Stimulated activated CD8-positive, alpha-beta memory T cell treated with anti-CD3 and anti-CD28 coated beads, Interleukin-2, amount 100 ng/mL, for 1 hour (primary cell): ENCODE data around the gene HHAT.
"Not testable (repeated sequence)": the region's sequence is repeated elsewhere in the genome, so short reads cannot be mapped to it uniquely, and the experiment has no call there.

ENCODE experiments used
- DNase-seq, 2 donors: peaks; one replicate each; pipeline ENCODE4 v3.0.0-alpha.2; 2020; ENCODE audit warnings: low read depth in 2 of 2

The HHAT gene

DNA sequence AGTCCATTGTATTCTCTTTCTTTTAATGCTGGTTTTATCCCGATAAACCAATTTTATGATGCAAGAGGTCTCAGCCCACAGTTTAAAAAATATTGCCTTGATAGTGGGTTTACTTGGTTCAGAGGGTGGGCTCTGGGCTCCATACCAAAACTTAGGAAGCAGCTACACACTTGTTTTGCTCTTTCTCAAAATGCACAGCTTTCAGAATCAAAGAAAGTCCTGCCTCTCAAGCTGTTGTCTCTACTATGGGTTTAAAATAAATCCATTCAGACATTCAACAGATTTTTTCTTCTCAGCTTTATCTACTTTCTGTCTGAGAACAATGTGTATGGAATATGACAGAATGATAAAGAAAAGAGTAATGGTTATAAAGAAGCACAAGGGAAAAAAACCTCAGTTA lies 14.8 kb upstream of the HHAT start:
- no peak for DNase-seq

DNA sequence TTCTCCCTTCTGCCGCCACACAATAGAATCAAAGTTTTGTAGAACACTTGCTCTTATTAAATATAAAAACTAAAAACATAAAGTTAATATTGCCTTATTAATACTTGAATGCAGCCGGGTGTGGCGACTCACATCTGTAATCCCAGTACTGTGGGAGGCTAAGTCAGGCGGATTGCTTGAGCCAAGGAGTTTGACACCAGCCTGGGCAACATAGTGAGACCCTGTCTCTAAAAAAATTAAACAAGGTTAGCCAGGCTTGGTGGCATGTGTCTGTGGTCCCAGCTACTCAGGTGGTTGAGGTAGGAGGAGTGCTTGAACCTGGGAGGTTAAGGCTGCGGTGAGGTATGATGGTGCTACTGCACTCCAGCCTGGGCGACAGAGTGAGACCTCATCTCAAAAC lies 13.2 kb upstream of the HHAT start:
- DNase-seq: no peak

DNA sequence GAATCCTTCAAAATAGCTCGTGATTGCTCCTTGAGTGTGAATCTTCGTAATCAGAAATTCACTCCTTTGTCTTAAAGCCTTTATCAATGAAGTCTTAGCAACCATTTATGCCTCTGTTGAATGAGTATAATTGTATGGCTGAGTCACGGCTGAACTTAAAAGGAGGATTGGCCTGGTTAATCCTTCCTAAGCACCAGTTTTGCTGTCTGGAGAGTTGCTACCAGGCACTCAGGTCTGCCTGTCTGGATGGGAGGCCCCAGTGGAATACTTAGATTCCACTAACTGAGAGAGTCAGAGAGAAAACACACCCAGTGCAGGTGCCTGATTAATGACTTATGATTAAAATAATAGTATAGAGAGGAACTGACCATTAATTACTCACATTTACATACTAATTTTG lies 7.6 kb upstream of the HHAT start:
- no peak for DNase-seq

DNA sequence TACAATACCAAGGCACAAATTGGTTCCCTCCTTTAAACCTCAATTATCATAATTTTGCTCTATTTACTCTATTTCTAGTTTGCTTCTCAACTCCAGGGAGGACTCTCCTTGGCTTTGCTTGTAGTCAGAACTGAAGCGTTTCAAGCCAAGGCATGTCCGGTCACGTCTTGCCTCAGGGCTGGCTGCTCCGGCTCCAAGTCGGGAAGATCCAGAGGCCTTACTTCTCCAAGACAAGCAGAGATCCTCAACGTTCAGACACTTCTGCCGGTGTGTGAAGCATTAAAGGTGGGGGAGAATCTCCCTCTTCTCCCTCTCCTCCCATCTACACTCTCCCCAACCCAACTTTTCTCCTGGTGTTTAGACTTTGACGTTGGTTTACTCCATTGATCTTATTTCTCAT lies 7.2 kb upstream of the HHAT start:
- no peak for DNase-seq

DNA sequence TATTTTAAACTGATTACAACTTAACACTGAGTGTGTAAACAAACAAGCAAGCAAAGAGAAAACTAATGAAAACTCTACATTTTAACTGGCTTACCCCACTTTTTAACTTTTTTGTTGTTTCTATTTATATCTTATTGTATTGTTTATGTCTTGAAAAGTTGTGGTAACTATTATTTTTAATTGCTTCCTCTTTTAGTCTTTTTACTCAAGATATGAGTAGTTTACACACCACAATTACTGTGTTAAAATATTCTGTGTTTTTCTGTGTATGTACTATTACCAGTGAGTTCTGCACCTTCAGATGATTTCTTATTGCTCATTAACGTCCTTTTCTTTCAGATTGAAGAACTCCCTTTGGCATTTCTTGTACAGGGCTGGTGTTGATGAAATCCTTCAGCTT lies 4.7 kb upstream of the HHAT start:
- no peak for DNase-seq

DNA sequence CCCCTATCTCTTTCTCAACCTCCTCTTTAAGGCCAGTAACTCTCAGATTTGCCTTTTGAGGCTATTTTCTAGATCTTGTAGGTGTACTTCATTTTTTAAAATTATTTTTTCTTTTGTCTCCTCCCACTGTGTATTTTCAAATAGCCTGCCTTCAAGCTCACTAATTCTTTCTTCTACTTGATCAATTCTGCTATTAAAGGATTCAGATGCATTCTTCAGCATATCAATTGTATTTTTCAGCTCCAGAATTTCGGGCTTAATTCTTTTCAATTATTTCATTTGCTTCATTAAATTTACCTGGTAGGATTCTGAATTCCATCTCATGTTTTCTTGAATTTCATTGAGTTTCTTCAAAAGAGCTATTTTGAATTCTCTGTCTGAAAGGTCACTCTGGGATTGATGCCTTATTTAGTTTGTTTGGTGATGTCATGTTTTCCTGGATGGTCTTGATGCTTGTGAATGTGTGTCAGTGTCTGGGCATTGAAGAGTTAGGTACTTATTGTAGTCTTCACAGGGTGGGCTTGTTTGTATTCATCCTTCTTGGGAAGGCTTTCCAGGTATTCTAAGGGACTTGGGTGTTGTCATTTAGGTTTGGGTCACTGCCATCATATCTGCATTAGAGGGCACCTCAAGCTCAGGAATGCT lies 3.6 kb upstream of the HHAT start:
- no peak for DNase-seq

DNA sequence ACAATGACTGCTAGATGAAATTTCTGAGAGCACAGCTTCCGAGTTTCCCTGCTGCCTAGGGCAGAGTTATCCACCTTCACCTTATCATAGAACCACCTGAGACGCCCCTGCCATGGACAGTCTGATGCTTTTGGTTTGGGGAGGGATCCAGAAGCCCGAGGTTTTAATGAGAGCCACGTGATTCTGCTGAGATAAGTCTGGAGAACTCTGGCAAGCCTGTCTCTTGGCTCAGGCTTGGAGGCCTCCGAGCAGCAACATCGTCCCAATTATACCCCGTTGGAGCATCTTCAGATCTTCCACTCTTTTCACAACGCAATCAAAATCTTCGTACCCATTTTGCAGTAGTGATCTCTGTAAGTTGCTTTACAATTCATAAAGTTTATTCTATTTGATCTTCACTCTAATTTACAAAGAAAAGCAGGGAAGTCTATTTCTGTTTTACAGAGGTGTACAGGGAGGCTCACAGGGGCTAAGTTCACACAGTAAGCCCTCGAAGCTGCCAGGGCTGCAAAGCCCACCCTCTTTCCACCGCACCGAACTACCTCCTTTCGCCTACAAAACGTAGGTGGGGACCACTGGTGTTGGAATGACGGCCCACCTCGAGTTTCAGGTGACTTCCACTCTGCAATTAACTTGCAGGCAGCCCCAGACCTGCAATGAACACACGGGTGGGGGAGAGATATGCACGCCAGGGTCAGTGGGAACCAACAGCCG lies 513 bp upstream of the HHAT start:
- DNase-seq: no peak

DNA sequence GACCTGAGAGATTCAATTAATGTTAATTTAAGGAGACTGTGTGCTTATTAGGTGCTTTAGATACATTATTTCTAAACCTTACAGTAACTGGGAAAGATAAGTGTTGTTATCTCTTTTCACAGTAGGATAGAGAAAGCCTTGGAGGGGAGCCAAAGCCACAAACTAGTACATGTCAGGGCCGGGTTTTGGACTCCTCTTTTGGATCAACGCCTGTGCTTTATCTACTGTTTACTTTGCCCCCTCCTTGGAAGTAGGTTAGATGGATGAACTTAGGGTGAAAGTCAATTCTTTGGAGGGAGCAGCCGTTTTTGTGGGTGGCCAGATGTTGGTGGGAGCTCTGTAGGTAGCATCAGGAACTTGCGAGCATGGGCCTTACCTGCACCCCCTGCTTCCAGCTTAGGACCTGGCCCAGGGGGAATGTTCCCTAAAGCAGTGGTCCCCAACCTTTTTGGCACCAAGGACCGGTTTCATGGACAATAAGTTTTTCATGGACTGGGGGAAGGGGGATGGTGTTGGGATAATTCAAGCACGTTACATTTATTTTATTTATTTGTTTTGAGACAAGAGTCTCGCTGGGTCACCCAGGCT lies 1.7 kb downstream of the HHAT start:
- no peak for DNase-seq

DNA sequence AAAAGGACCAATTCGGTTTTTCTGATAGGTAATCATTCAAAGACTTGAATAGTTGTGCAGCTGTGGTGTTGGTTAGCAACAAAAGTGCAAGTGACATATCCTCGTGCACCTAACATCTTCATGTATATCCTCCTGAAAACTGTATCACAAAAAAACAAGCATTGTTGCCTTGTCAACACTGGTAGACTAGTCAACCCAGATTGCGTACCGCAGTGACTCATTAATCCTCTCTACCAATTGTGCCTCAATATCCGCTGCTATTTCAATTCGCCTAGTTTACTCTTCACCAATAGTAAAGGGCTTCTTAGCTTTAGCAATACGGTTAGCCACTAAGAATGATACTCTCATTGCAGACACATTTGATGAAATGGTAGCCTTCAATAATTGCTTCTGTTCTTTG lies 3.5 kb downstream of the HHAT start:
- DNase-seq: no peak

DNA sequence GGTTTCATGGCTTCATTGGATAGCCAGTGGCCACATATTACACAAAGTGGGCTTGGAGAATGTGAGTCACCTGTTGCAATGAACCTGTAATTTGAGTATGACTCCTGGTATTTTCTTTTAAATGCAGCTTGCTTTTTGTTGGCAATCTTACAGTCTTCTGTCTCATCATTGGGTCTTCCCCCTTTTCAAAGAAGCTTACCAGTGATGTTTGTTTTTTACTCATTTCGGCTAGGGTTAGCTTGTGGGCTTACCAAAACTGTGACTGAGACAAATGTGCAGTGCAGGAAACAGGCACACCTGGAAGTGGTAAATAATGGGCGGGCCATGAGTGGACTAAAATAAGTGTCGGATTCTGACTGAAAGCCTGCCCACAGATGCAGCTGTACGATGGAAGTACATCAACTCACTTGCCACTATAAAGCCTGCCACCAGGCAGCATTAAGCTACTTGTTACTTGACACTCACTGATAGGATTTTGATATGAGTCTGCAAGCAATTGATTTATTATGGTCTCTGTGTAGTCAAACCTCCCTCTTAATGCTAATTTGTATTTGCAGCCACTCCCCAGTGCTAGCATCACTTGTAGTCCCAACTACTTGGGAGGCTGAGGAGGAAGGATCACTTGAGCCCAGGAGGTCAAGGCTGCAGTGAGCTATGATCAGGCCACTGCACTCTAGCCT lies 4.2 kb downstream of the HHAT start:
- DNase-seq: no peak

DNA sequence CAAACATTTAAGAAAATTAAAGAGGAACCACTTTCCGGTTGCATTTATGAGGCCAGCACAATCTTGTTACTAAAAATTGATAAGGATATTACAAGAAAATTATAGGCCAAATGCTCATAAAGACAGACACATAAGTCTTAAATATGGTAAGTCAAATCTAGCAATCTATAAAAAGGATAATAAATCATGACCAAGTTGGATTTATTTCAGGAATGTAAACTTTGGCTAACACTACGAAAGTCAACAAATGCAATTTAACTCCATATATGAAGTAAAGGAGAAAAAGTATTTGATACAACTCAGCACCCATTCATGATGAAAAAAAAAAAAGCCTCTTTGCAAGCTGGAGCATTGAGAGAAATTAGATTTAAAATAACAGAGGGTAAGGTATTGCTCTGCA lies 6.3 kb downstream of the HHAT start:
- no peak for DNase-seq

DNA sequence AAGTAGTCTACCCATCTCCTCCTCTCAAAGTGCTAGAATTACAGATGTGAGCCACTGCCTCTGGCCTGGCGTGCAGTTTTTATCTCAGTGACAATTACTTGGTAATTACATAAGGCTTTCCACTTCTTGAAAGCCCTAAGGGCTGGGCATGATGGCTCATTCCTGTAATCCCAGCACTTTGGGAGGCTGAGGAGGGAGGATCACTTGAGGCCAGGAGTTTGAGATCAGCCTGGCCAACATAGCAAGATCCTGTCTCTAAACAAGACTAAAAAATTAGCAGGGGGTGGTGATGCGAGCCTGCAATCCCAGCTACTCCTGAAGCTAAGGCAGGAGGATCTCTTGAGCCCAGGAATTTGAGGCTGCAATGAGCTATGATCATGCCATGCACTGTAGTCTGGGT lies 7.7 kb downstream of the HHAT start:
- DNase-seq: no peak

DNA sequence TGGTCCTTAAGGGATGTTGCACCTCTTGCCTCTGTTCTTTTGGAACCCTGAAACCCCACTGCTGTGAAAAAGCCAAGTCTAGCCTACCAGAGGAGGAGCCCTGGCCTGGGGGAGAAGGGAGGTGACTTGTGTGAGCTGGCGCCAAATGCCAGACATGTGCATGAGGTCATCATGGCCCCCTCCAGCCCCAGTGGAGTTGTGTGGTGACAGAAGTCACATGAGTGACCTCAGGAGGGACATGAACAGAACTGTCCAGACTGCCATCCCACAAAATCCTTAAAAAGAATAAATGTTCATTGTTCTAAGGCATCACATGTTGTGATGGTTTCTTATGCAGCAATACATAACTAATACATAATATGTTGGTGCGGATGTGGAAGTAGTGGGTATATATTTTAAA lies 10.8 kb downstream of the HHAT start:
- DNase-seq: no peak

DNA sequence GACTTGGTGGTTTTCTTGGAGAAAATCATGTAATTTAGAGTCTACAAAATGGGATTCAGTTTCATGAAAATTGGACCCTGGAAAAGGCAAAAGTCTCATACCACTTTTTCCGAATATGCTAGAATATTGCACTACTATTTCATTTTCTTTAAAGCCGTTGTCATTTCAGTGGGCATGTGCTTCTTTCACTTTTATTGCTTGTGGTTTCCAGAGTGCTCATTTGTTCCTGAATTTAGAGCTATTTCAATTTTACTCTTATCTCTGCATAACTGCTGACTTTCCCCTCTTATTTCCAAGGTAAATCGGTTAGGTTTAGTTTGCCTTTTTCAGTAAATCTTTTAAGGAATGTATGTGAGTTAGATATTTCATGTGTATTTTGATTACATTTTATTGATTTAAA lies 11.6 kb downstream of the HHAT start:
- no peak for DNase-seq

DNA sequence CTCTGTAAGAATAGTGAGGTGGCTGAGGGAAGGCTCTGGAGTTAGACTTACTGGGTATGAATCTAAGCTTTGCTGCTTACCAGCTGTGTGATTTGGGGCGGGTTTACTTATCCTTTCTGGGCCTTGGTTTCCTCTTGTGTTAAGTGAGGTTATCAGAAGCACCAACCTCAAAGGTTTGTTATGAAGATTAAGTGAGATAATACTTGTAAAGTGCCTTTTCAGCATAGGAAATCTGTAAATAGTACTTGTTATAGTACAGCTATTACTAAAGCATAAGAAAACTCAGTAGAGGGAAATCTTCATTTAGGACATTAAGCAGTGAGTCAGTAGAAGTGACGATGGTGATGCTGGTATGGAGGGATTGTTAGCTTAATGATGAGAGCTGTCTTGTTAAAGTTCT lies 12.1 kb downstream of the HHAT start:
- no peak for DNase-seq

DNA sequence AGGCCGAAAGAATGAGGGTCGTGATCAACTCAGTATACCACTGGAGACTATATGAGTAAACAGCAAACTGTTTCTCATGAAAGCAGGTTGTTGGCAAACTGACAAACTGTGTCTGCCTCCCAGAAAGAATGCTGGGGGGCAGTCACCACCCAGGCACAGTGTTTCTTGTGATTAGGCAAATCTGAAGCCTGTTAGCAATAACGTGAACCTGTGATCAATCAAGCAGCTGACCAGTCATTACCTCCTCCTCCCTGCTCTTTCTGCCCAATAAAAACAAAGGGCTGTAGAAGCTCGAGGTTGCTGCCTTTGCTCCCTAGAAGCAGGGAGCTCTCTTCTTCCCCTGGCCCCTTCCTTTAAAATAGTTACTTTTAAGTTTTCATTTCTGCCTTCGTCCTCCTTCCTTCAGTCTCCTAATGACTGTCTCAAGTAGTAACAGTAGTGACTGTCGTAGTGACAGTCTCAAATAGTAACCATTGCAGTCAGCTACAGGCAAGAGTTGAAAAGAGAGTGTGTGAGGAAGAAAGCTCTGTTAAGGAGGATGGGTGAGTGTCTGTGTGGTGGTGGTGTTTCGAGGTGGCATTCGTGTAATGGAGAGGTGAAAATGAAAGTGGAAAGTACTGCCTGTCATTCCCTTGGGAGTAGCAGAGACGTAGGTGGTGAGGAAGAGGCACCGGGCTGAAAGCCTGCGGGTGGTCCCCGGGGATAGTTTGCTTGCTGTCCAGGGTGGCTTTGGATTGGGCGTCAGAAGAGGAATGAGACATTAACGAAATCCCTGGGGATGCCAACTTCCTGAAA lies 14.5 kb downstream of the HHAT start:
- no peak for DNase-seq

DNA sequence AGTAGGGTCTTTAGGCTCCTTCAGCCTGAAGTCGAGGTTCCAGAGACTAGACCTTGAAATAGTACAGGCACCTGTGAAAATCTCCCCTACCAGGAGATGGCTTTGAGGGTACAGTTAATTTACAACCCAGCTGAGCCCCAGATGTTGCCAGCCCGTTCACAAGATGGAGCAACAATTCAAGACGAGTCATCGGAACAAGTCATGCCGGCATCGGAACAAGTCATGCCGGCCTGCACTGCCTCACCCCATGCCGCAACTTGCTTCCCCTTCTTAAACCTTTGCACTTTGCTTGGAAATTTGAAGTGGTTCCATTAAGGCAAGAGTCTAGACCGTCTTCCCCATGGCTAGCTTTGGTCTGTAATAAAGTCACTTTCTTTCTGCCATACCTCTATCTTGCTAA lies 16.0 kb downstream of the HHAT start:
- DNase-seq: no peak

DNA sequence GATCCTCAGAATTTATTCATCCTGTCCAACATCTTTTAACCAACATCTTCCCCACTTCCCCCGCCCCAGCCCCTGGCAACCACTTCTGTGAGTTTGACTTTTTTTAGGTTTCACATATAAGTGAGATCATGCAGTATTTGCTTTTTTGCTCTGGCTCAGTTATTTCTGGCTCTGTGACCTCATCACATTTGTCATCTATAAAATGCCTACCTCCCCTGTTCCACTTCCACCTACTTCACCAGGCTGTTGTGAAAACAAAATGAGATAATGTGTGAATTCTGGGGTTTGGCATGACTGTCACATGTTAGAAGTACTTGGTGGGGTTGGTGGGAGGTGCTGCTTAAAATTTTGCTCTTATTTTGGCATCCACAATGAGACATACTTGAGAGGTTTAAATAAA lies 18.4 kb downstream of the HHAT start:
- DNase-seq: no peak

DNA sequence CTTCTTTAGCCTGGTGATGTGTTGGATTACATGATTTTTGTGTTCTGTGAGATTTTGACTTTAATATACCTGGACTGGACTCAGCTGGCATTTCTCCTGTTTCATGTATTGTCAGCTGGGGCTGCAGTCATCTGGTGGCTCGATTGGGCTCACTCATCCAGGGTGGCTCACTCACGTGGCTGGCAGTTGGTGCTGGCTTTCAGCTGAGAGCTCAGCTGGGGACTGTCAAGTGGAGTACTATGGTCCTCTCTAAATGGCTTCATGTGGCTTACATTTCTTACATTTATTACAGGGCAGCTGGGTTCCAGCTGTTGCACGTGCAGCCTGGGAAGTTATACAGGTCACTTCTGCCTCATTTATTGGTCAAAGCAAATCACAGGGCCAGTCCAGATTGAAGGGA lies 22.8 kb downstream of the HHAT start:
- no peak for DNase-seq

DNA sequence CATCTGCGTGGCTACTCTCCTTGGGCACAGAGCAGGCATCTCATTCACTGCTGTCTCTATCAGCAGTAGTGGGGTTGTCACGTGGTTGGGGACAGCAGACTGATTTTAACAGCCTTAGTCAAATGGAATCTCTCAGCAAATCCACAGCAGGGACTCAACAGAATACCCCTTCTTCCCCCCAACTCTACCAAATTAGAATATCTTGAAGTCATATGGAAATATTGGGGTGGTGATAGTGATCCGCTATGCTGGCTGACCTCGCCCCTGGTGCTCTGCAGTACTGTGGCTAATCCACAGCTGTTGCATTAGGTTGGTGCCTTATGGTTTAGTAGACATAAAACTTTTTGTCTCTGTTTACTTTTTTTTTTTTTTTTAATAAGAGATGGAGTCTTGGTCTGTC lies 23.9 kb downstream of the HHAT start:
- no peak for DNase-seq

DNA sequence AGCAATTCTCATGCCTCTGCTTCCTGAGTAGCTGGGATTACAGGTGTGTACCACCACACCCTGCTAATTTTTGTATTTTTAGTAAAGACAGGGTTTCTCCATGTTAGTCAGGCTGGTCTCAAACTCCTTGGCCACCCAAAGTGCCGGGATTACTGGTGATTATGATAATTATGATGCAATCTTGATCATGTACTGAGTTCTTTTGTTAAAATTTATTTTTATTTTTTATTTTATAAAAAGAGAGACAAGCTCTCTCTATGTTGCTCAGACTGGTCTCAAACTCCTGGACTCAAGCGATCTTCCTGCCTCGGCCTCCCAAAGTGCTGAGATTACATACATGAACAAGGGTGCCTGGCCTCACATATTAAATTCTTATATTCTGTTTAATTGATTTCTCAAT lies 25.6 kb downstream of the HHAT start:
- not testable (repeated sequence) for DNase-seq

DNA sequence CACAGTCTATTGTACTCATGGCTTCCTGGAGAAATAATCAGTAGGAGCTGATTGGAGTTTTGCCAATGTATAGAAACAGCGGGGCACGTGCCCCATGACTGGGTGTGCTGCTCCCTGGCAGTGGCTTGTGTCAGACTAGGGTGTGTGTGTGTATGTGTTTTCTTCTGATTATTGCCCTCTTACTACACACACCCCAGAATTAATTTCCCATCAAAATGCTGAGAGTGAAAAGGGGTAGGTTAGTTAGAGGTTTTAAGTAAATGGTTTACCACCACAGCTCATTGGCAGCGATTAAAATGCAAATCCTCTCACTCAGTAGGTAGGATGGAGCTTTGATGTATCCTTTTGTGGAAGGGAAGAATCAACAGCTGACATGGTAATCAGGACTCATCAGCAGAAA lies 29.9 kb downstream of the HHAT start:
- no peak for DNase-seq
